GM23338 (cell line): ENCODE results near the gene ZNF516.

Experiments
- EZH2 ChIP-seq: fragments of 200-600 bp; sonication (generic); IDR thresholded peaks from one replicate; pipeline ENCODE4 v1.8.0; 2017; ENCODE audit warnings: antibody characterized with exemption, mild to moderate bottlenecking, low read depth; ENCODE audit not compliant: unreplicated experiment
- EZH2phosphoT487 ChIP-seq: fragments of 200-600 bp; sonication (generic); IDR thresholded peaks from one replicate; pipeline ENCODE4 v1.8.1; 2018; ENCODE audit warnings: antibody characterized with exemption; ENCODE audit not compliant: unreplicated experiment
- POLR2AphosphoS5 ChIP-seq: IDR thresholded peaks from 2 replicates; pipeline ENCODE4 v1.6.1; 2016; ENCODE audit warnings: antibody characterized with exemption, low read depth
- ZNF114 ChIP-seq: fragments of 250-450 bp; sonication (Bioruptor Pico); IDR thresholded peaks from 2 replicates; pipeline ENCODE4 v1.5.0; 2020; ENCODE audit warnings: mild to moderate bottlenecking, moderate library complexity
- TF ChIP-seq, protein P1 (sequence below), 2 experiments: fragments of 200-600 bp in 1 of 2; sonication (generic) in 1 of 2; conservative IDR thresholded peaks; 2 replicates each; pipeline versions ENCODE4 v1.5.1 to v1.6.1; 2016 to 2017; ENCODE audit warnings: antibody characterized with exemption in 2 of 2, low read depth in 2 of 2, mild to moderate bottlenecking in 2 of 2, moderate library complexity in 1 of 2

DNA sequence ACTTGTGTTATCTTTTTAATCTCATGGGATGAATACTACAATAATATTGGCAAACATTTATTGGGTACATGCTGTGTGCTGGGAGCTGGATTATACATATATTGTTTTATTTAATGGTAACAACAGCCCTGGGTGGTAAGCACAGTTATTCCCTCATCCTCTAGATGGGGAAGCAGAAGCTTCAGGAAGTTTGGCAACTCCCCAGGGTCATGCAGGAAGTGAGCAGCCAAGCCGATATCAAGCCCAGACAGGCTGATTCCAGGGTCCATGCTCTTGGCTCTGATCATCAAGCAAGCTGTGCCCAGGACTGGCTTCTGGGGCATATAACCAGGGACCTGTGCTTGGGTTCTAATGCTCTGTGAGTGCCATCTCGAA is 155.8 kb downstream of the ZNF516 start:
- TF ChIP-seq, protein P1, sequence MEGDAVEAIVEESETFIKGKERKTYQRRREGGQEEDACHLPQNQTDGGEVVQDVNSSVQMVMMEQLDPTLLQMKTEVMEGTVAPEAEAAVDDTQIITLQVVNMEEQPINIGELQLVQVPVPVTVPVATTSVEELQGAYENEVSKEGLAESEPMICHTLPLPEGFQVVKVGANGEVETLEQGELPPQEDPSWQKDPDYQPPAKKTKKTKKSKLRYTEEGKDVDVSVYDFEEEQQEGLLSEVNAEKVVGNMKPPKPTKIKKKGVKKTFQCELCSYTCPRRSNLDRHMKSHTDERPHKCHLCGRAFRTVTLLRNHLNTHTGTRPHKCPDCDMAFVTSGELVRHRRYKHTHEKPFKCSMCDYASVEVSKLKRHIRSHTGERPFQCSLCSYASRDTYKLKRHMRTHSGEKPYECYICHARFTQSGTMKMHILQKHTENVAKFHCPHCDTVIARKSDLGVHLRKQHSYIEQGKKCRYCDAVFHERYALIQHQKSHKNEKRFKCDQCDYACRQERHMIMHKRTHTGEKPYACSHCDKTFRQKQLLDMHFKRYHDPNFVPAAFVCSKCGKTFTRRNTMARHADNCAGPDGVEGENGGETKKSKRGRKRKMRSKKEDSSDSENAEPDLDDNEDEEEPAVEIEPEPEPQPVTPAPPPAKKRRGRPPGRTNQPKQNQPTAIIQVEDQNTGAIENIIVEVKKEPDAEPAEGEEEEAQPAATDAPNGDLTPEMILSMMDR (conservative IDR thresholded peaks at IDR 0.05; ENCODE audit: low read depth in 2 of 2): no peak
- TF ChIP-seq POLR2AphosphoS5: no peak
- no peak for TF ChIP-seq ZNF114 (CRISPR knock-in tag)
- TF ChIP-seq EZH2: no peak
- no peak for TF ChIP-seq EZH2phosphoT487
